H1 (cell line): ENCODE data around the gene SBF2.

Experiments used
- CREB1 ChIP-seq: IDR thresholded peaks from 2 replicates; pipeline ENCODE4 v1.6.1; 2012; ENCODE audit warnings: inconsistent platforms
- CTCF ChIP-seq, 3 experiments: IDR thresholded peaks; 1 replicate in 2 of 3; 2 replicates in 1 of 3; pipeline versions ENCODE4 v1.5.1 to v1.6.1; 2011; ENCODE audit warnings: low read length in 3 of 3, mild to moderate bottlenecking in 3 of 3, inconsistent platforms in 2 of 3, low read depth in 1 of 3, moderate library complexity in 1 of 3; ENCODE audit not compliant: insufficient read depth in 1 of 3; ENCODE audit errors: control extremely low read depth in 1 of 3
- EP300 ChIP-seq, 2 experiments: IDR thresholded peaks; 1 replicate in 1 of 2; 2 replicates in 1 of 2; pipeline ENCODE4 v1.6.1; 2011 to 2012; ENCODE audit warnings: low read depth in 2 of 2, low read length in 2 of 2, mild to moderate bottlenecking in 2 of 2, borderline replicate concordance in 1 of 2, inconsistent platforms in 1 of 2, moderate library complexity in 1 of 2
- EZH2 ChIP-seq: fragments of 200-600 bp; sonication (generic); IDR thresholded peaks from 2 replicates; pipeline ENCODE4 v1.7.1; 2012; ENCODE audit warnings: low read depth, mild to moderate bottlenecking, moderate library complexity, low read length, inconsistent platforms; ENCODE audit not compliant: severe bottlenecking
- HDAC2 ChIP-seq, 2 experiments: fragments of 300-600 bp in 1 of 2; sonication (generic) in 1 of 2; IDR thresholded peaks; 2 replicates each; pipeline ENCODE4 v1.6.1; 2011 to 2012; ENCODE audit warnings: low read depth in 2 of 2, low read length in 2 of 2, mild to moderate bottlenecking in 2 of 2, moderate library complexity in 2 of 2, borderline replicate concordance in 1 of 2, inconsistent platforms in 1 of 2
- YY1 ChIP-seq: IDR thresholded peaks from 2 replicates; pipeline ENCODE4 v1.6.1; 2011; ENCODE audit warnings: low read depth, mild to moderate bottlenecking, low read length

GRCh38 chr11:10315083-10315482, 21.1 kb upstream of the SBF2 start:
- TF ChIP-seq CTCF (IDR thresholded peaks at IDR 0.05; ENCODE audit: control extremely low read depth in 1 of 3, insufficient read depth in 1 of 3, low read depth in 1 of 3, low read length in 3 of 3) (no peak), YY1 (no peak), EZH2 (no peak), CREB1 (no peak), HDAC2 (IDR thresholded peaks at IDR 0.05; ENCODE audit: borderline replicate concordance in 1 of 2, low read depth in 2 of 2, low read length in 2 of 2) (no peak), EP300 (IDR thresholded peaks at IDR 0.05; ENCODE audit: borderline replicate concordance in 1 of 2, low read depth in 2 of 2, low read length in 2 of 2) (no peak)
